Activated B cell treated with CpG ODN at 0.5 μM for 24 hours (primary cell): ENCODE results near the gene PDXP. TPM values are rescaled to one million over a fixed set of nuclear protein-coding genes. Genes with fewer than 3 reads are reported as not detected.
"Not testable (repeated sequence)": the region's sequence is repeated elsewhere in the genome, so short reads cannot be mapped to it uniquely, and the experiment has no call there.

ENCODE experiments used
- ATAC-seq: fragments of 200-7000 bp; cut with Tn5 transposase; one replicate; pipeline ENCODE4 v1.10.0; 2021; ENCODE audit warnings: low read depth, mild to moderate bottlenecking, moderate library complexity
- CTCF ChIA-PET: fragments of 350-600 bp; sonication (Branson Sonifier 250); formaldehyde crosslinking; loops from one replicate; lab custom pipeline; 2021; ENCODE audit warnings: antibody characterized with exemption; lab: Charles Lee
- POLR2A ChIA-PET: fragments of 350-600 bp; sonication (Branson Sonifier 250); formaldehyde crosslinking; loops from one replicate; lab custom pipeline; 2021; ENCODE audit warnings: antibody characterized with exemption; lab: Charles Lee
- DNase-seq: peaks from one replicate; pipeline ENCODE4 v3.0.0; 2022
- H3K27ac Mint-ChIP-seq: one replicate; pipeline ENCODE4 v1.8.0; 2020; ENCODE audit warnings: mixed read lengths
- H3K27me3 Mint-ChIP-seq: one replicate; pipeline ENCODE4 v1.8.0; 2021; ENCODE audit warnings: mixed read lengths
- H3K36me3 Mint-ChIP-seq: one replicate; pipeline ENCODE4 v1.8.0; 2021; ENCODE audit warnings: low read depth, mixed read lengths
- H3K4me1 Mint-ChIP-seq: one replicate; pipeline ENCODE4 v1.8.0; 2021; ENCODE audit warnings: mixed read lengths
- H3K4me3 Mint-ChIP-seq: one replicate; pipeline ENCODE4 v1.8.0; 2020; ENCODE audit warnings: mild to moderate bottlenecking, mixed read lengths
- H3K9me3 Mint-ChIP-seq: one replicate; pipeline ENCODE4 v1.8.0; 2020; ENCODE audit warnings: mixed read lengths
- intact Hi-C: fragments of 100-400 bp; cut with micrococcal nuclease; formaldehyde crosslinking; loops from one replicate; pipeline ENCODE4 v1.15.1; 2024
- total RNA-seq: library from RNA; stranded (reverse); gene quantifications from 2 replicates; pipeline ENCODE4 v1.2.3, GENCODE V29; 2022
- TF ChIP-seq, protein P1 (sequence below): fragments of 200-600 bp; IDR thresholded peaks from one replicate; pipeline ENCODE4 v1.8.0; 2022; ENCODE audit warnings: antibody characterized with exemption, mild to moderate bottlenecking

PDXP gene, protein sequence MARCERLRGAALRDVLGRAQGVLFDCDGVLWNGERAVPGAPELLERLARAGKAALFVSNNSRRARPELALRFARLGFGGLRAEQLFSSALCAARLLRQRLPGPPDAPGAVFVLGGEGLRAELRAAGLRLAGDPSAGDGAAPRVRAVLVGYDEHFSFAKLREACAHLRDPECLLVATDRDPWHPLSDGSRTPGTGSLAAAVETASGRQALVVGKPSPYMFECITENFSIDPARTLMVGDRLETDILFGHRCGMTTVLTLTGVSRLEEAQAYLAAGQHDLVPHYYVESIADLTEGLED
- total RNA-seq = 17.7 and 22.6 TPM in 2 replicates

DNA sequence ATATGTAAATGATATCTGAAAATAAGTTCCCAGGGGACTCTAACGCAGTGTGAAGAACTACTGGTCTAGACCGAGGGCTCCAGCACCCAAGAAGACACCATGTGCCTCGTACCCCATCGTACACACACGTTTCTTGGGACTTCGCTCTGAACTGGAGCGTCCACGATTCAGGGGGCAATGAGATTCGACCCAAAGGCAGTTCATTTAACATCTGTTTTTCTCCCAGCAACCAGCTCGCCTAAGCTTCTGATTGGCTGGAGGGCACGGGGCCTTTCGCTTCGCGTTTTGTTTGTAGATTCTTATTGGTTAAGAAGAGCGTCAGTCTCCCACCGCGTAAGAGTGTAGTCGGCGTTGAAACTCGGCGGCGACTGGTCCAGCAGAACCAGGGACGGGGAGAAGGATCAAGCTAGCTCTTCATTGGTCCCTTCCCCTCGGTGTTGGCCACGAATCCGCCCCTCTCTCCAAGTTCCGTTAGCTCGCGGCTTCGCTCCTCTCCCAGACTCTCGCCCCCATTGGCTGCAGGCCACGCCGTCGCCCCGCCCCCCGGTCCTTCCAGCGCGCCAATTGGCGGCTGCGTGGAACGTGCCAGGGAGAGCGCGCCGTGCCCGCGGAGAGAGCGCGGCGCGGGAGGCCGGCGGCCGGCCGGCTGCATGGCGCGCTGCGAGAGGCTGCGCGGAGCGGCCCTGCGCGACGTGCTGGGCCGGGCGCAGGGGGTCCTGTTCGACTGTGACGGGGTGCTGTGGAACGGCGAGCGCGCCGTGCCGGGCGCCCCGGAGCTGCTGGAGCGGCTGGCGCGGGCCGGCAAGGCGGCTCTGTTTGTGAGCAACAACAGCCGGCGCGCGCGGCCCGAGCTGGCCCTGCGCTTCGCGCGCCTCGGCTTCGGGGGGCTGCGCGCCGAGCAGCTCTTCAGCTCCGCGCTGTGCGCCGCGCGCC is at the start of gene PDXP:
Gene PDXP (plus strand): TSS at position 591 of the 933 bp plus-strand sequence. CDS start 60 bp downstream, at position 651.
- TF ChIP-seq, protein P1, sequence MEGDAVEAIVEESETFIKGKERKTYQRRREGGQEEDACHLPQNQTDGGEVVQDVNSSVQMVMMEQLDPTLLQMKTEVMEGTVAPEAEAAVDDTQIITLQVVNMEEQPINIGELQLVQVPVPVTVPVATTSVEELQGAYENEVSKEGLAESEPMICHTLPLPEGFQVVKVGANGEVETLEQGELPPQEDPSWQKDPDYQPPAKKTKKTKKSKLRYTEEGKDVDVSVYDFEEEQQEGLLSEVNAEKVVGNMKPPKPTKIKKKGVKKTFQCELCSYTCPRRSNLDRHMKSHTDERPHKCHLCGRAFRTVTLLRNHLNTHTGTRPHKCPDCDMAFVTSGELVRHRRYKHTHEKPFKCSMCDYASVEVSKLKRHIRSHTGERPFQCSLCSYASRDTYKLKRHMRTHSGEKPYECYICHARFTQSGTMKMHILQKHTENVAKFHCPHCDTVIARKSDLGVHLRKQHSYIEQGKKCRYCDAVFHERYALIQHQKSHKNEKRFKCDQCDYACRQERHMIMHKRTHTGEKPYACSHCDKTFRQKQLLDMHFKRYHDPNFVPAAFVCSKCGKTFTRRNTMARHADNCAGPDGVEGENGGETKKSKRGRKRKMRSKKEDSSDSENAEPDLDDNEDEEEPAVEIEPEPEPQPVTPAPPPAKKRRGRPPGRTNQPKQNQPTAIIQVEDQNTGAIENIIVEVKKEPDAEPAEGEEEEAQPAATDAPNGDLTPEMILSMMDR = no peak
- POLR2A ChIA-PET = interaction anchor here (0.5 to 8.0 kb wide), 20 partner anchors 9 to 1862 kb away, joined by 3 to 181 read pairs (median 10); partner anchors contain the start of genes ANKRD54, ATF4, GGA1 and GTPBP1
- H3K9me3 Mint-ChIP-seq = no peaks in the 10 kb centered on the region
- no peaks in the 10 kb centered on the region for H3K27me3 Mint-ChIP-seq
- peaks cover 24% of the 10 kb centered on the region for H3K36me3 Mint-ChIP-seq
- DNase-seq (peak; percentile 96), ATAC-seq (peak; percentile 92)
- peaks cover 47% of the 10 kb centered on the region for H3K4me1 Mint-ChIP-seq
- H3K27ac Mint-ChIP-seq = peak within 1 kb of the TSS; percentile 99
- CTCF ChIA-PET = interaction anchor here (0.9 to 5.4 kb wide), 13 partner anchors 15 to 307 kb away, joined by 3 to 107 read pairs (median 4); partner anchors contain the start of genes C22orf23, LGALS1, NOL12 and POLR2F
- intact Hi-C loops = loop anchor here (1.0 kb wide), 5 partner anchors 15 to 50 kb away; partner anchors contain the start of genes GGA1 and NOL12
- H3K4me3 Mint-ChIP-seq = peak within 1 kb of the TSS; percentile 93

DNA sequence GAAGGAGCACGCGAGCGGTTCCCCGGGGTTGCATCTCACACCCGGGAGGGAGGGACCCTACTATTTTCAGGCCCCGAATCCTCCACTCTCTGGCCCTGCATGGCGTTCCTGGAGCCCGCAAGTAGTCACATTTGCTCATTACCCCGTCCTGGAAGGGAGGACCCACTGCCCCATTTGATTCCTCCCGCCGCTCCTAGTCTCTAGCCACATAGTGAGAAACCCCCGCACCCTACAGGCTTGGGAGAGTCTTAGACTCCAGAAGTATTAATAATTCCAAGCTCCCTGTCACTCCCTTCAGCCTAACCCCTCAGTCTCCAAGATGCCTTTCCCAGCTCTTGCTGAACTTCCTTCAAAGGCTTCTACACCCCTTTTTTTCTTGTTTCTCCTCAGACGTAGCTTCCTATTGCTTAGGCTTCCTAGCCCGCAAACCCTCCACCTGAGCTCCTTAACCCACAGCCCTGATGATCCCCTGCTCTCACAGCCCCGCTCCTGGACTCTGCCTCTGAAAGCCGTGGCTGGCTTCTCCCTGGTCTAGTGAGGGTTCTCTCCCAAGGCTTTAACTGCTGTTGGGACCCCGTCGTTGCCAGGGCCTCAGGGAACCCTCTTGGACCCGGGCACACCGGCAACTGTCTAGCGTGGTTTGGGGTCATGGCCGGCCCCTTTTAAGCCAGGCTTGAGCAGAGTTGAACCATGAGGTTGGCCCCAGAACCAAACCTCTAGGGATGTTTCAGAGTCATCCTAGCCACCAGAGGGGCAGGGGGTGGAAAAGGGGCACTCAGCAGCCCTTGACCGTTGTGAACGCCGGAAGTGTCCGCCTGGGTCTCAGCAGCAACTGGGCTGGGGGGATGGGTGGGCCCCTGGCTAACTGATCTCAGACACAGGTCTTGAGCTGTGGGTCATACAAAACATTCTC is 49.0 kb upstream of the PDXP start:
- ChIA-PET POLR2A (interaction anchor here (0.6 to 5.9 kb wide), 16 partner anchors 9 to 234 kb away, joined by 3 to 104 read pairs (median 20); partner anchors contain the start of genes ANKRD54, LGALS1, MFNG and NOL12), CTCF (interaction anchor here (1.1 to 4.8 kb wide), 12 partner anchors 8 to 293 kb away, joined by 3 to 50 read pairs (median 10); partner anchors contain the start of genes GCAT and LGALS1)
- H3K27ac Mint-ChIP-seq = peak overlapping the region; percentile 88
- no peak for ATAC-seq
- peaks cover 12% of the 10 kb centered on the region for H3K27me3 Mint-ChIP-seq
- intact Hi-C loops = loop anchor here (1.0 to 10.0 kb wide), 4 partner anchors 198 to 1265 kb away; partner anchors contain the start of genes C22orf23, CBX6, DDX17 and GCAT
- H3K9me3 Mint-ChIP-seq = no peaks in the 10 kb centered on the region
- DNase-seq = no peak
- peak overlapping the region; percentile 90 for H3K4me3 Mint-ChIP-seq
- TF ChIP-seq, protein P1 = no peak
- H3K36me3 Mint-ChIP-seq = peaks cover 7% of the 10 kb centered on the region
- H3K4me1 Mint-ChIP-seq = peaks cover 41% of the 10 kb centered on the region

DNA sequence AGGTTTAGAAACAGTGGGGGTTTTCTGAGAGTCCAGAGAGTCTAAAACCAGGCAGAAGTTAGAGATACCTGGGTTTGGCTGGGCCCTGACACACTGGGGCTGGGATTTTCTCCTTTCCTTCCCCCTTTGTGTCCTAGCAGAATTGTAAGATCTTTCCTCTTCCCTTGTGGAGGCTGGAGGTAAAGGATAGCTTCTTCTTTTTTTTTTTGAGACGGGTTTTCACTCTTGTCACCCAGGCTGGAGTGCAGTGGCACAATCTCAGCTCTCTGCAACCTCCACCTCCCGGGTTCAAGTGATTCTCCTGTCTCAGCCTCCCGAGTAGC is 48.4 kb upstream of the PDXP start:
- peak overlapping the region; percentile 88 for H3K27ac Mint-ChIP-seq
- CTCF ChIA-PET = interaction anchor here (1.4 to 4.8 kb wide), 4 partner anchors 15 to 33 kb away, joined by 3 to 50 read pairs (median 16); no protein-coding TSS in a partner anchor
- DNase-seq, H3K9me3 Mint-ChIP-seq, intact Hi-C loops, ATAC-seq: not testable (repeated sequence)
- POLR2A ChIA-PET = interaction anchor here (0.6 to 5.9 kb wide), 11 partner anchors 9 to 124 kb away, joined by 3 to 104 read pairs (median 36); partner anchors contain the start of genes LGALS1, MFNG, NOL12 and PDXP
- peaks cover 12% of the 10 kb centered on the region for H3K27me3 Mint-ChIP-seq
- H3K4me3 Mint-ChIP-seq = peak overlapping the region; percentile 90
- H3K4me1 Mint-ChIP-seq = peaks cover 41% of the 10 kb centered on the region
- H3K36me3 Mint-ChIP-seq = peaks cover 12% of the 10 kb centered on the region

DNA sequence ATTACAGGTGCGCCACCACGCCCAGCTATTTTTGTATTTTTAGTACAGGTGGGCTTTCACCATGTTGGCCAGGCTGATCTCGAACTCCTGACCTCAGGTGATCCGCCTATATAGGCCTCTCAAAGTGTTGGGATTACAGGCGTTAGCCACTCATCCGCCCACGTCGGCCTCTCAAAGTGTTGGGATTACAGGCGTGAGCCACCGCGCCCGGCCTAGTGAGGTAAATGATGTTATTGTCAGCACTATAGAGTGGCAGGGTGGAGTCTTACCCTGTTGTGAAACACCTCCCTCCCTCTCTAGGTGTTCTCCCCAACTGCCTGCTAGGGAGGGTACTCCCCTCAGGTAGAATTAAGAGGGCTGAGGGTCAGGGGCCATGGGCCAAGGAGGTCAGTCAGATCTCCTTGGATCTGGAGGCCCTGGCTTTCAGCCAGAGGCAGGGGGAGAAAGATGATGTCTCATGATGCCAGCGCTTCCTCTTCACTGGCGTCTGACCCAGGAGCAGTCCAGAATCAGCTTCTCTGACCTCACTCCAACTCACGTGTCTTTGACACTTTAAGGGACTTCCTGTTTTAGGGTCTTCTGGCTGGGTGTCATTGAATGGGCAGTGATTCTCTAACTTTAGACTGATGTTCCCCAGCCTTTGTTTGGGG is 47.9 kb upstream of the PDXP start:
- Mint-ChIP-seq H3K9me3 (no peaks in the 10 kb centered on the region), H3K27ac (peak overlapping the region; percentile 66), H3K4me3 (peak overlapping the region; percentile 90), H3K36me3 (peaks cover 12% of the 10 kb centered on the region), H3K27me3 (peaks cover 8% of the 10 kb centered on the region), H3K4me1 (peaks cover 41% of the 10 kb centered on the region)
- intact Hi-C loops = no loop called here
- DNase-seq (no peak), ATAC-seq (no peak)
- ChIA-PET POLR2A (interaction anchor here (2.9 to 5.9 kb wide), 9 partner anchors 8 to 125 kb away, joined by 17 to 104 read pairs (median 54); partner anchors contain the start of genes LGALS1, MFNG and PDXP), CTCF (interaction anchor here (1.4 to 4.8 kb wide), 3 partner anchors 15 to 26 kb away, joined by 3 to 26 read pairs (median 6); no protein-coding TSS in a partner anchor)
- TF ChIP-seq, protein P1 = no peak
